Measurements from ENCODE around the gene C19orf73.
"Not testable (repeated sequence)": the region's sequence is repeated elsewhere in the genome, so short reads cannot be mapped to it uniquely, and the experiment has no call there.

Gene C19orf73

DNA sequence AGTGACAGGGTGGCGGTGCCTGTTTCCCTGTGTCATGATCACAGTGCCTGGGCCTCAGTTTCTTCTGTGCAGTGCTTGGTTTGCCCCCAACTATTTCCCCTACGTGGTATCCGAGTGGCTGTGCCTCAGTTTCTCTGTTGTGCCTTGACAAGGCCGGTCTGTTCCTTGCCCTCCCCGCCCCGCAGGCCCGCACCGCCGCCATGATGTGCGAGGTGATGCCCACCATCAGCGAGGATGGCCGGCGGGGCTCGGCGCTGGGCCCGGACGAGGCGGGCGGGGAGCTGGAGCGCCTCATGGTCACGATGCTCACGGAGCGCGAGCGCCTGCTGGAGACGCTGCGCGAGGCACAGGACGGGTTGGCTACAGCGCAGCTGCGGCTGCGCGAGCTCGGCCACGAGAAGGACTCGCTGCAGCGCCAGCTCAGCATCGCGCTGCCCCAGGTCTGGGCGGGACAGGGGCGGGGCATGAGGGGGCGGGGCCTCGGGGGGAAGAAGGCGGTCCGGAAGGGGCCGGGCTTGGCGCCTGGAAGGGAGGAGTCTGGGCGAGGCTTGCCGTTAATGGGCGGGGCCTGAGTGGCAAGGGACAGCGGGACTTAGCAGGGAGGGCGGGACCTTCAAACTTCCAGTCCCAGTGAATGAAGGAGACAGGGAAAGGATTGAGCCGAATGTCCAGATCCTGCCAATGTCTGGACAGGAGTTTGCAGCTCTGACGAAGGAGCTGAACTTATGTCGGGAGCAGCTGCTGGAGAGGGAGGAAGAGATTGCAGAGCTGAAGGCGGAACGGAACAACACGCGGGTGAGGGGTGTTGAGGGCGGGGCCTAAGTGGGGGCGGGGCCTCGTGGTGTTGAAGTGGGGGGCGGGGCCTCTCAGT, 9.0 kb upstream of the C19orf73 start:
- TF ChIP-seq, protein P1, sequence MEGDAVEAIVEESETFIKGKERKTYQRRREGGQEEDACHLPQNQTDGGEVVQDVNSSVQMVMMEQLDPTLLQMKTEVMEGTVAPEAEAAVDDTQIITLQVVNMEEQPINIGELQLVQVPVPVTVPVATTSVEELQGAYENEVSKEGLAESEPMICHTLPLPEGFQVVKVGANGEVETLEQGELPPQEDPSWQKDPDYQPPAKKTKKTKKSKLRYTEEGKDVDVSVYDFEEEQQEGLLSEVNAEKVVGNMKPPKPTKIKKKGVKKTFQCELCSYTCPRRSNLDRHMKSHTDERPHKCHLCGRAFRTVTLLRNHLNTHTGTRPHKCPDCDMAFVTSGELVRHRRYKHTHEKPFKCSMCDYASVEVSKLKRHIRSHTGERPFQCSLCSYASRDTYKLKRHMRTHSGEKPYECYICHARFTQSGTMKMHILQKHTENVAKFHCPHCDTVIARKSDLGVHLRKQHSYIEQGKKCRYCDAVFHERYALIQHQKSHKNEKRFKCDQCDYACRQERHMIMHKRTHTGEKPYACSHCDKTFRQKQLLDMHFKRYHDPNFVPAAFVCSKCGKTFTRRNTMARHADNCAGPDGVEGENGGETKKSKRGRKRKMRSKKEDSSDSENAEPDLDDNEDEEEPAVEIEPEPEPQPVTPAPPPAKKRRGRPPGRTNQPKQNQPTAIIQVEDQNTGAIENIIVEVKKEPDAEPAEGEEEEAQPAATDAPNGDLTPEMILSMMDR (IDR thresholded peaks at IDR 0.05; ENCODE audit: insufficient read depth, low read depth, low read length, missing control alignments) = peak; percentile 22
- peak; percentile 98 for DNase-seq (ENCODE audit: low read depth)
- H3K4me3 ChIP-seq (ENCODE audit: low read length) = peak overlapping the region; percentile 48

DNA sequence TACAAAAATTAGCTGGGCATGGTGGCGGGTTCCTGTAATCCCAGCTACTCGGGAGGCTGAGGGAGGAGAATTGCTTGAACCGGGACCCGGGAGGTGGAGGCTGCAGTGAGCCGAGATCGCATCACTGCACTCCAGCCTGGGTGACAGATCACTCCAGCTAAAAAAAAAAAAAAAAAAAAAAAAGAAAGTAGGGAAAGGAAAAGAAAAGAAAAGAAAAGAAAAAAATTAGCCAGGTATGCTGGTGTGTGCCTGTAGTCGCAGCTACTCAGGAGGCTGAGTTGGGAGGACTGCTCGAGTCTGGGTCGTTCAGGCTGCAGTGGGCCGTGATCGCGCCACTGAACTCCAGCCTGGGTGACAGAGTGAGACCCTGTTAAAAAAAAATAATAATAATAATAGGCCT, 8.3 kb upstream of the C19orf73 start:
- not testable (repeated sequence) for H3K4me3 ChIP-seq (ENCODE audit: low read length); DNase-seq (ENCODE audit: low read depth)

DNA sequence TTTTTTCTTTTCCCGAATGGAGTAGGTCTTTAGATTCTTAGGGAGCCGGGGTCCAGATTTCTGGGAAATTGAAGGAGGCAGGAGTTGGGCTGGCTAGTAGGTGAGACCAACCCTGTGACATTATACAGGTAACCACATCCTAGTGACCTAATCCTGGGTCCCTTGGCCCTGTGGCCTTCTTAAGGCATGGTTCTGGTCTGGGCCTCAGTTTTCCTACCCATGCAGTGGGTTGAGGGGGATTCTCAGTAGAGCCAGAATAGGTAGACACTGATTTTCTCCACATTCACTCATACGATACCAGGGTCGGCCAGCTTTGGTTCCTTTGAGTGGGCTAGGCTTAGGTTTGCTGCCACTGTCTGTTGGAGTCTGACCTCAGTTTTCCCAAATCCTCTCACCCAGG, 7.6 kb upstream of the C19orf73 start:
- no peak for DNase-seq (ENCODE audit: low read depth)
- TF ChIP-seq, protein P1 (IDR thresholded peaks at IDR 0.05; ENCODE audit: insufficient read depth, low read depth, low read length, missing control alignments) = no peak
- H3K4me3 ChIP-seq (ENCODE audit: low read length) = no peak overlapping the region

DNA sequence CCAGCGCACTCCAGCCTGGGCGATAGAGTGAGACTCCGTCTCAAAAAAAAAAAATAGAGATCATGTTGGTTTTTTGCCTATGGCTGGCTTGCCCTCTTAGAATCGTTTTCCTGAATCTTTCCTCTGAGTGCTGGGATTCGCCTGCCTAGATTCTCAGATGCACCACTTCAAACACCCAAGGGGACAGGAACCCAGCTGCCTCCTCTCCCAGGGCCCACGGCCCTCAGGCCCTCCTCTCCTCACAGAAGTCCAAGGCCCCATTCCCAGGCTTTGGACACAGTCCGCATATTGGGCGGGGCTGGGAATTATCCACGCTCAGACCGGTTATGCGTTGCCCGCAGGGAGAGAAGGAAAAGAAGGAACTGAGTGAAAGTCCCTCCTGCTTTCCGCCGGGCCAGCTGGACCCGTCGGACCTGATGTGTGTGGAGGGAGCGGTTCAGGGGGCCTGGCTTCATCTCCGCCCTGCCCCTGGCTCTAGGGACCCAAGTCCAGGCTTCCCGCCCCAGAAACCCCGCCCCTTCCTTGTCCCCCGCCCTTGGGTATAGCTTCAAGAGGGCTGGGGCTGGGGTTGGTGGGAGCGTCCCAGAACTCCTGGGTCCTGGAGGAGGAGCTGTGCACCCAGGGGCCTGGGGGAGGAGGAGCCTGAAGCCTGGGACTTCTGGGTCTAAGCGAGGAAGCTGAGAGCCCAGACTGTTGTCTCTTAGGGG, 6.2 kb upstream of the C19orf73 start:
- peak; percentile 73 for DNase-seq (ENCODE audit: low read depth)
- TF ChIP-seq, protein P1 (IDR thresholded peaks at IDR 0.05; ENCODE audit: insufficient read depth, low read depth, low read length, missing control alignments) = no peak
- no peak overlapping the region for H3K4me3 ChIP-seq (ENCODE audit: low read length)

DNA sequence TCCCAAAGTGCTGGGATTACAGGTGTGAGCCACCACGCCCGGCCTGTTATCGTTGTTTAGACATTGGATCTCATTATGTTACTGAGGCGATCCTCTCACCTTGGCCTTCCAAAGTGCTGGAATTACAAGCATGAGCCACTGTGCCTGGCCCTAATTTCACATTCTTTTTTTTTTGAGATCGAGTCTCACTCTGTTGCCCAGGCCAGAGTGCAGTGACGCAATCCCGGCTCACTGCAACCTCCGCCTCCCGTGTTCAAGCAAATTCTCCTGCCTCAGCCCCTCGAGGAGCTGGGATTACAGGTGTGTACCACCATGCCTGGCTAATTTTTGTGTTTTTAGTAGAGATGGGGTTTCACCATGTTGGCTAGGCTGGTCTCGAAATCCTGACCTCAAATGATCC, 4.3 kb upstream of the C19orf73 start:
- H3K4me3 ChIP-seq (ENCODE audit: low read length); DNase-seq (ENCODE audit: low read depth): not testable (repeated sequence)

DNA sequence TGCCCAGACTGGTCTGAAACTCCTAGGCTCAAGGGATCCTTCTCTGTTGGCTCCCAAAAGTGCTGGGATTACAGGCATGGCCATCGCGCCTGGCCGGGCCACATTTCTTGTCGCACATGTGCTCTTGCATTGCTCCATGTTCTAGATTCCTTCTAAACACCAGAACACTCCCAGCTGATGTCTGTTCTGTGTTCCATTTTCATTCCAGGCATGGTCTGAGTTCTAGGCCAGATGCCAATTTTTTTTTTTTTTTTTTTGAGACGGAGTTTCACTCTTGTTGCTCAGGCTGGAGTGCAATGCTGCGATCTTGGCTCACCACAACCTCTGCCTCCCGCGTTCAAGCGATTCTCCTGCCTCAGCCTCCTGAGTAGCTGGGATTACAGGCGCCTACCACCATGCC, 2.9 kb upstream of the C19orf73 start:
- DNase-seq (ENCODE audit: low read depth); H3K4me3 ChIP-seq (ENCODE audit: low read length): not testable (repeated sequence)

DNA sequence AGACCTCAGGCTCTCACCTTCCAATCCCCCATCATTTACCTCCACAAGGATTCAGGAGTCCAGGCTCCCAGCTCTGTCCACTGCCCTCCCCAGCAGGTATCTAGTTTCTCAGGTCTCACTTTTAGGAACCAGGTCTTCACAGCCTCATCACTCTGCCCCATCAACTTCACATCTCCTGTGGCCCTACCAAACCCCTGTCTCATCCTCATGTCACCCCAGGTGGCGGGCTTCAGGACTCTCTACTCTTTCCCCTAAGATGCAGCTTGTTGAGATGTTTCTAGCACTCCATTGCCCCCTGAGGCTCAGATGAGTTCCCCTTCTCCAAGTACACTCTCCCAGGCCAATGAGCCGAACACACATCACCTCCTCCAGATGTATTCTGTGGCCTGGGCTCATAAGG, 1.9 kb upstream of the C19orf73 start:
- TF ChIP-seq, protein P1 (IDR thresholded peaks at IDR 0.05; ENCODE audit: insufficient read depth, low read depth, low read length, missing control alignments) = no peak
- no peak overlapping the region for H3K4me3 ChIP-seq (ENCODE audit: low read length)
- no peak for DNase-seq (ENCODE audit: low read depth)

DNA sequence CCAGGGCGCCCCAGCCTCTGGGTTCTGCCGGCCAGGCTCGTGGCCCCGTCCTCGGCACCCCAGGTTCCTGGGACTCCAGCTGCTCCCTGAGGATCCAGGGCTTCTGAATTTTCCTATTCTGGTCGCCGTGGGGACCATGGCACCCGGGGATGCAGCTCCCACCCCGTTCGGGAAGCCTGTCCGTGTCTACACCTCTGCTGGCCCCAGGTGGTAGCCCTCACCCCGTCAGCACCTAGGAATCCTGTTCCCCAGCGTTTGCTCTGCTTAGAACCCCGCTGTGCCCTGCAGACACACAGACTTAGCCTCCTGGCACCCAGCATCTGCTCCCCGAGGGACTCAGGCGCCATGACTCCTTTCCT, 1.4 kb upstream of the C19orf73 start:
- DNase-seq (ENCODE audit: low read depth) = no peak
- TF ChIP-seq, protein P1 (IDR thresholded peaks at IDR 0.05; ENCODE audit: insufficient read depth, low read depth, low read length, missing control alignments) = no peak
- H3K4me3 ChIP-seq (ENCODE audit: low read length) = no peak overlapping the region

Measured in epithelial cell of esophagus (primary cell).